Naive thymus-derived CD8-positive, alpha-beta T cell (primary cell): ENCODE measurements around the gene MGARP. TPM values are rescaled to one million over a fixed set of nuclear protein-coding genes. Genes with fewer than 3 reads are reported as not detected.

Source experiments
- polyA plus RNA-seq, 3 donors: library from polyadenylated mRNA; unstranded; fragments of 300-500 nt; fragmentation: Illumina TruSeq; gene quantifications; one replicate each; pipeline ENCODE4 v1.2.3, GENCODE V29; 2021
- total RNA-seq, 8 experiments: library from RNA in 2 of 8; stranded (reverse) in 2 of 8; gene quantifications; one replicate each; pipeline ENCODE4 v1.2.3 and lab custom pipeline; 2021 to 2026

Gene MGARP
- total and polyA plus RNA-seq, 5 experiments from 2014 or later = 0.12 to 0.27 (median 0.18) TPM; not detected in 2

Other genes starting within 250 kb of the MGARP start
- 10 to 100 TPM; 63.1 to 68.6 TPM for gene ELF2, start 103.0 kb downstream of the MGARP start, total RNA-seq
- gene ELF2, start 103.0 kb downstream of the MGARP start, polyA plus RNA-seq = 10 to 100 TPM; 23.0 to 34.4 (median 24.1) TPM
- gene NAA15, start 21.3 kb upstream of the MGARP start, total RNA-seq = 10 to 100 TPM; 54.1 to 60.8 TPM
- gene NAA15, start 21.3 kb upstream of the MGARP start, polyA plus RNA-seq = 10 to 100 TPM; 32.1 to 41.8 (median 36.1) TPM
- 10 to 100 TPM; 28.1 to 29.0 TPM for gene NDUFC1, start 22.3 kb upstream of the MGARP start, total RNA-seq
- gene NDUFC1, start 22.3 kb upstream of the MGARP start, polyA plus RNA-seq = 100 to 1,000 TPM; 137 to 163 (median 140) TPM
- gene RAB33B, start 173.9 kb upstream of the MGARP start, total RNA-seq = 10 to 100 TPM; 12.1 to 13.3 TPM
- gene RAB33B, start 173.9 kb upstream of the MGARP start, polyA plus RNA-seq = 1 to 10 TPM; 6.4 to 6.9 (median 6.6) TPM